Prostate gland (tissue), 2 donors: Measurements from ENCODE around the gene FHIT.

Experiments
- CTCF ChIP-seq, 4 experiments: fragments of 200-600 bp in 2 of 4; fragments of 450-650 bp in 2 of 4; sonication (generic) in 2 of 4; IDR thresholded peaks; 1 replicate in 3 of 4; 2 replicates in 1 of 4; pipeline ENCODE4 v1.5.1; 2016 to 2019; ENCODE audit warnings: antibody characterized with exemption in 4 of 4, mild to moderate bottlenecking in 2 of 4, moderate library complexity in 2 of 4
- POLR2A ChIP-seq: fragments of 450-650 bp; IDR thresholded peaks from one replicate; pipeline ENCODE4 v1.6.1; 2016; ENCODE audit warnings: antibody characterized with exemption, mild to moderate bottlenecking
- POLR2AphosphoS5 ChIP-seq: sonication (generic); formaldehyde crosslinking; IDR thresholded peaks from one replicate; pipeline ENCODE4 v1.6.1; 2017; ENCODE audit warnings: antibody characterized with exemption

- TF ChIP-seq CTCF (IDR thresholded peaks at IDR 0.05) (no peak), POLR2AphosphoS5 (no peak), POLR2A (no peak)
Observed at GRCh38 chr3:60435941-60436650, 815.2 kb downstream of the FHIT start.
